GM18508 (cell line): ENCODE data around the gene THG1L.

Experiments used
- ATAC-seq: cut with Tn5 transposase; IDR thresholded peaks from one replicate; pipeline ENCODE4 v1.9.1; 2021; ENCODE audit warnings: moderate number of reproducible peaks; ENCODE audit not compliant: insufficient read depth, unreplicated experiment

Gene THG1L

GRCh38 chr5:157749462-157749799 lies 18.2 kb downstream of the THG1L start:
- no peak for ATAC-seq

DNA sequence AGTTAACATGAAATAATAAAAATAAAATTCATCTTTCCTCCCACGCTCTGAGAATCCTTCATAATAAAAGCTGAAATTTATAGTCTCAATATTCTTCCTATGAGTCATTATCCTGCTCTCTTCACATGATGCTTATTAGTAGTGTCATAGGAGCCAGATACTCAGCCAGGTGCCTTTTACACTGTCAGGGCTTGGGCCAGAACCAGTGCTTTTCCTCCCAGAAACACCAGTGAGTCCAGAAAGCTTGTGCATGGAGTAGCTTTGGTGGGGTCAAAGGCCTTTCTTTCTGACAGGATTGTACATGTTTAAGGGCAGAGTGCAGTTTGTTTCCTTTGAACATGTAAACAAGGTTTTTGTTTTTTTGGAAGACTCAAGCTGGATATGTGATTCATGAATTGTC lies 19.1 kb downstream of the THG1L start:
- no peak for ATAC-seq

- ATAC-seq: no peak
Measured at GRCh38 chr5:157756122-157756521, 24.9 kb downstream of the THG1L start.

DNA sequence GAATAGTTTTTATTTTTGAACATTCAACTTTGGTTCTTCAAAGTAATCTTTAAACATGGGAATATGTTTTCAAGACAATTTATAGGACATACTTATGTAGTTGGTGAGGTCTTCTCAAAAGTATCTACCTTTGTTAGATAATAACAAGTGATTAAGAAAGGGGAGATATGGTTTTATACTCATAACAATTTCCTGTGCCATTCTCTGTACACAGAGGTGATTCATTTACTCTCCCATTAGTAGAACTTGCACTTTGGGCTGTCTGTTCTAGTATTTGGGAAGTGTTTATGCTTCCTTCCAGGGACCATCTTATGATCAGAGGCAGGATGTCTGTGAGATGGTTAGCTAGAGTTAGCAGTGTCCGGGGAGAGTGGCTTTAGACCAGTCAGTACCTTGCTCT lies 27.5 kb downstream of the THG1L start:
- ATAC-seq: no peak

DNA sequence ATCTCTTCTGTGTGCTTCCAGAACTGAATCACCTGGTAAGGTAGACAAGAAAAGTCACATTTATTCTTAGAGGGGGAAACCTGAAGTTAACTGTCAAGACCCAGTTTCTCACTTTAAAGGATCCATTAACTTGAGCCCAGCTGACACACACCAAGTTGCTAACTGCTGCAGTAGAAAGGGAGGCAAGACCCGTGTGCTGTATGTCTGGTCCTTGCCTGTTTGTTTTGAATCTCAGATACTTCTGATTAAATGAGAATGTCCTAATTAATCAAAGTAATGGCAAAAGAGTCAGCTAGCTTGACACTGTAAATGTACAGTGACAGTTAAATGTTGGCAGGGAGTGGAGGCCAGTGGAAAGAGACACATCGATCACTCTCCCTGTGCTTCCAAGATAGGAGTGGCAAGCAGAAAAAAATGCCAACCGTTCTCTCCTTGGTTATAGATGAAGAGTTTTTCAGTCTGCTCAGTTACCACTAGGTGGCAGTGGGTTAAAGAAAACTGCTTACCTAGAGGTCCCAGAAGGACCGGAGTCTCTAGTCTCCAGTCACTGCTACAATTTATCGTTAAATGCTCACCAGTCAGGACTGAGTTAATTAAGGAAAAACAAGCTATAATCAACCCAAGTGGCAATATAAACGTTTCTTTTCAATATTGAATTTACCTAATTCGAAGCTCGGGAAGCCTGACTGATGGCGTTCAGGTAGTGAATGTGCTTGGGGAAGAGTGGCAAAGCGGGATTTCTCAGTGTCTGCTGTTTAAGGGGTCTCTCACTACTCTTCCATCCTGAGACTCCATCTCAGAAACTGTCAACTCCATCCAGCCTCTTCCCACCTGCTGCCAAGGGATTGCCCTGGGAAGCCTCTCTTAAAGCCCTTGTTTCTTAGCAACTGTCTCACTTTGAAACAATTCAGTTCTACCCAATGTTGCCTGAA lies 30.7 kb downstream of the THG1L start:
- no peak for ATAC-seq

- no peak for ATAC-seq
Measured at GRCh38 chr5:157764531-157764930, 33.3 kb downstream of the THG1L start.

DNA sequence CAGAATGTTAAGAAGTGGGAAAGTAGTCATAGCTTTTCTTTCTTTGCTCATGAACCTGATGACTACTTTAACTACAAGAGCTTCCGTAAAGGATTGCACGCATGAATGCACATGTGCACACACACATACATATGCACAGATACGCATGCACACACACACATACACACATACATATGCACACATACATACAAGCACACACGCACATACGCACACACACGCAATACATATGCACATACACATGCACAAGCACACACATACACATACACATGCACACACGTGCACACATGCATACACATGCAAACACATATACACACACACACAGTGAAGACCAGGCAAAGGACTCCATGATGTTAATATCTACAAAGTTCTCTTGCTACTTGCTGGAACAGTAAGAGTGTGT lies 35.2 kb downstream of the THG1L start:
- ATAC-seq: no peak

- no peak for ATAC-seq
Measured at GRCh38 chr5:157766902-157767301, 35.7 kb downstream of the THG1L start.

DNA sequence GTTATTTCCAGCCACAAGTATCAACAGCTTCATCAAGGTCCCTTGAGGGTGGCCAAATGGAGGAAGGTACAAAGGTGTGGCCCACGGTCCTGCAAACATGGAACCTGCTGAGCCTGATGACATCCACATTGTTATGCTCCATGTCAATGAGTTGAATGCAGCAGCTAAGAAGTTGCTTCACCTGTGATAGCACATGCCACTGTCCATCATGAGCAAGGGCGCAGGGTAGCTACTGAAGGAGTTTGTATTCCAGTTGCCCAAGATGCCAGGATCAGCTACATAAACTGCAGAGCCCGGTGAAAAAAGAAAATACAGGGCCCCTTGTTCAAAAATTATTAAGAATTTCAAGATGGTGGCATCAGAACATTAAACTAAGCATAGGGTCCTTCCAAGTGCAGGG lies 36.5 kb downstream of the THG1L start:
- ATAC-seq: no peak

DNA sequence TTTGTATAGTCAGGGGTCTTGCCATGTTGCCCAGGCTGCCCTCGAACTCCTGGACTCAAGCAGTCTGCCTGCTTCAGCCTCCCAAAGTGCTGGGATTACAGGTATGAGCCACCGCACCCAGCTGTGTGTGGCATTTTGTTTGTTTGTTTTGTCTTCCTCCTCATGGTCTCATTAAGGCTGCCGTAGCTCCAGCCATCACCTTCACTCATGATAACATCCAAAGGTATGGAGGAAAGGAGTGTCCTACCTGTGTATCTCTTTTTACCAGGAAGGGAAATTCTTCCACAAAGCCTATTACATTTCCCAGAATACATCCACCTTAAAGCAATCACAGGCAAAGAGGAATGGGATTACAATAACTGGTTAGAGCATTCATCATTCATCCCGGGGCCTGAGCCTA lies 39.4 kb downstream of the THG1L start:
- ATAC-seq: no peak

GRCh38 chr5:157772127-157772526 lies 40.9 kb downstream of the THG1L start:
- ATAC-seq: no peak

DNA sequence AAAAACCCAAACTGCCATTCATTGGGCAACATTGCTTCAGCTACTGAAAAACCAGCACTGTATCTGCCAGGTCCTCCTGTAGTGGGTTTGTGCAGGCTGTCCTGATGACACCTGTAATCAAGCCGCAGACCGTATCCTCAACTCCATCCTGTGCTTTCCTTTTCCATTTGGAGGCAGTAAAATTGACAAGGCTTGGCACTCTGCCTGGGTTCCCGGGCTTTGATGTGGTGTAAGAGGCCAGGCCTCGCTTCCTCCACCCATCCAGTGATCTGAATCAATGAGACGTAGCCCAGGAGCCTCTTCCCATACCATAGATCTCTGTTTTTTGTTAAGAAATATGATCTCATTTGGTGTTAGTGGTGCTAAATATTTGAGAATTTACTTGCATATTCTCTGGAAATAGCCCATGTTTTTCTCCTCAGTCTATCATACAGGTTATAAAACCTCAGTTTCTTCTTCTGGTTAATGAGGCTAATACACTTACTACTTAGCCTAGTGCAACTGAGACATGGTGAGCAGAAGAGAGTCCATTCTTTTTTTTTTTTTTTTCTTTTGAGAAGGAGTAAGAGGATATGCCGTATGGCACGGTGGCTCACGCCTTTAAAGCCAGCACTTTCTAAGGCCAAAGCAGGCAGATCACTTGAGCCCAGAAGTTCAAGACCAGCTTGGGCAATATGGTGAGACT lies 47.0 kb downstream of the THG1L start:
- no peak for ATAC-seq

DNA sequence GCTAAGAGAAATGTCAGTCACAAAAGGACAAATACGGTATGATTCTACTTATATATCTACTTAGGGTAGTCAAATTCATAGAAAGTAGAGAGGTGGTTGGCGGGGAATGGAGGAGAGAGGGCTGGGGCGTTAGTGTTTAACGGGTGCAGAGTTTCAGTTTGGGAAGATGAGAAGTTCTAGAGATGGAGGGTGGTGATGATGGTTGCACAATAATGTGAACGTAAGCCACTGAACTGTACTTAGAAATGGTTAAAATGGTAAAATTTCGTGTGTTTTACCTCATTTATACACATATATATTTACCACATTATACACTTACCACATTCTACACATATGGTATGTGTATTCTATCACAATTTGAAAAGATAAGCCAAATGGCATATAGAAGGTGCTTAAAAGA lies 48.0 kb downstream of the THG1L start:
- ATAC-seq: no peak

- no peak for ATAC-seq
Measured at GRCh38 chr5:157785801-157786200, 54.6 kb downstream of the THG1L start.
